A673 (cell line): ENCODE measurements around the gene YEATS2.

Source experiments
- EZH2 ChIP-seq: fragments of 200-600 bp; sonication (generic); IDR thresholded peaks from 2 replicates; pipeline ENCODE4 v1.6.1; 2017; ENCODE audit warnings: borderline replicate concordance, low read depth, mild to moderate bottlenecking, mixed read lengths, antibody characterized with exemption, low read length; ENCODE audit not compliant: poor library complexity, severe bottlenecking
- TF ChIP-seq, protein P1 (sequence below): fragments of 300-800, 200-600 bp; sonication (generic); conservative IDR thresholded peaks from 2 replicates; pipeline ENCODE4 v1.5.1; 2017; ENCODE audit warnings: low read depth, mild to moderate bottlenecking, antibody characterized with exemption, low read length, moderate library complexity, mixed read lengths

DNA sequence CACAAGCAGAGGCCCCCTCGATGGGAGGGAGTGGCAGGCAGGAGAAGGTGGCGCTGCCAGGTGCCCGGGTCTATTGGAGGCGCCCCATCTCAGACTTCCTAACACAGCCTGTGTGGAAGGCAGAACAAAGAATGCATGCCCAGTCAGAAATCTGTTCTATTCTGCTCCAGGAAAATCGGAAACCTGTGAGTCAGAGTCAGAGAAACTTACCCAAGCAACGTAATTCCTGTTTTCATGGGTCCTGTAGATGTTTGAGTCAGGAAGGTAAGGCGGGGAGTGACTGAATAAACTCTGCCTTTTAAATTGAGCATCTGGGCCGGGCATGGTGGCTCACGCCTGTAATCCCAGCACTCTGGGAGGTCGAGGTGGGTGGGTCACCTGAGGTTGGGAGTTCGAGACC is 114.0 kb downstream of the YEATS2 start:
- TF ChIP-seq, protein P1, sequence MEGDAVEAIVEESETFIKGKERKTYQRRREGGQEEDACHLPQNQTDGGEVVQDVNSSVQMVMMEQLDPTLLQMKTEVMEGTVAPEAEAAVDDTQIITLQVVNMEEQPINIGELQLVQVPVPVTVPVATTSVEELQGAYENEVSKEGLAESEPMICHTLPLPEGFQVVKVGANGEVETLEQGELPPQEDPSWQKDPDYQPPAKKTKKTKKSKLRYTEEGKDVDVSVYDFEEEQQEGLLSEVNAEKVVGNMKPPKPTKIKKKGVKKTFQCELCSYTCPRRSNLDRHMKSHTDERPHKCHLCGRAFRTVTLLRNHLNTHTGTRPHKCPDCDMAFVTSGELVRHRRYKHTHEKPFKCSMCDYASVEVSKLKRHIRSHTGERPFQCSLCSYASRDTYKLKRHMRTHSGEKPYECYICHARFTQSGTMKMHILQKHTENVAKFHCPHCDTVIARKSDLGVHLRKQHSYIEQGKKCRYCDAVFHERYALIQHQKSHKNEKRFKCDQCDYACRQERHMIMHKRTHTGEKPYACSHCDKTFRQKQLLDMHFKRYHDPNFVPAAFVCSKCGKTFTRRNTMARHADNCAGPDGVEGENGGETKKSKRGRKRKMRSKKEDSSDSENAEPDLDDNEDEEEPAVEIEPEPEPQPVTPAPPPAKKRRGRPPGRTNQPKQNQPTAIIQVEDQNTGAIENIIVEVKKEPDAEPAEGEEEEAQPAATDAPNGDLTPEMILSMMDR, result no peak
- no peak for TF ChIP-seq EZH2
